Measurements from ENCODE around the gene DENND10.

GRCh38 chr10:119070395-119071165, 33.3 kb upstream of the DENND10 start:
- TF ChIP-seq CTCF (IDR thresholded peaks at IDR 0.05) (no peak), POLR2A (IDR thresholded peaks at IDR 0.05) (no peak), POLR2AphosphoS5 (IDR thresholded peaks at IDR 0.05) (no peak), EP300 (IDR thresholded peaks at IDR 0.05; ENCODE audit: low read depth) (no peak)

All from transverse colon (tissue), 4 donors.